GM19463 (cell line): ENCODE data around the gene DNAH9.

Experiments used
- ATAC-seq: cut with Tn5 transposase; IDR thresholded peaks from one replicate; pipeline ENCODE4 v1.9.1; 2021; ENCODE audit warnings: mild to moderate bottlenecking, moderate library complexity; ENCODE audit not compliant: unreplicated experiment

Gene DNAH9

GRCh38 chr17:11825572-11826209, 227.4 kb downstream of the DNAH9 start:
- ATAC-seq, result no peak

DNA sequence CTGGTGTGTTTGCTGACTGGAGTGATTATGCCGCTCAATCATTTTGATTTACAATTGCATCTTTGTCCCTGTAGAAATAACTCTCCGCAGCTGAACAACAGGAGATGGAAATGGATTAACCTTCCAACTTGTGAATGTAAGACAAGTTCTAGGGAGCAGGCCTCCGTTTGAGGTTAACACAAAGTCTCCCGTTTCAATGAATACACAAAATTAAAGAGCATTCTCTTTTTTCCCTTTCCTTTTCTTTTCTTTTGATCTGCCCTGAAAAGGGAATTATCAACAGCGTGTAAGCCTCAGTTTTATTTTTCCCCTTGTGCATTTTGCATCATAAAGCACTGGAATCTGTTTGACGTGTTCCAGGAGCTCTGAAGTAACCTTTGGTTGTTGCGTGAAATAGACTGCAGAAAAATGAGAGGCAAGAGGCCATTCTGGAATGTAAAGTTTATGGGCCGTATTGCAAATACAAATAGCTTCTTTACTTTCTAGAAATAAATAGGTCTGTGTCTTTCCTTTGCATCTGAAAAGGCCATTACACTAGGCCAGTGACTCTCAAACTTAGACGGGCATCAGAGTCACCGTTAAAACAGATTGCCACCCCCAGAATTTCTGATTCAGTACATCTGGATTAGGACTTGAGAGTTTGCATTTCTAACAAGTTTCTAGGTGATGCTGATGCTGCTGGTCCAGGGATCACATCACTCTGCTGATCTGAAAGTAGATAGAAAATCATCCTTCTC, 234.3 kb downstream of the DNAH9 start:
- ATAC-seq, result no peak

GRCh38 chr17:11836508-11836907, 238.2 kb downstream of the DNAH9 start:
- ATAC-seq, result no peak

- ATAC-seq, result no peak
These were observed 241.8 kb downstream of the DNAH9 start for GRCh38 chr17:11840052-11840451.

- ATAC-seq, result no peak
These were observed 242.6 kb downstream of the DNAH9 start for GRCh38 chr17:11840831-11841230.

DNA sequence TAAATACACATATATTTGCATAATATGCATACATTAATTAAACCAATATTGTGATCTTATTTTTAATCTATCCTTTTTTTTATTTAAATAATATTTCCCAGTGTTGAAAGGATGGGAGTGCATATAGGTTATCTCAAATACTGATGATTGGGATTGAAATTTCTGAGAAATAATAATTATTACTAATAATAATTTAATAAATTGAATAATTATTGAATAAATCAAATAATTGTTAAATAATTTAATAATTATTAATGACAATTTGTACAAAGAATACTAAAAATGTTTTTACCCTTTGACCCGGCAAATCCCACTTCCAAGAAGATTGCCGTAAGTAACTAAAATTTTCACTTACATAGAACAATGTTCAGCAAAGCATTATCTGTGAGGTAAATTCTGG, 250.1 kb downstream of the DNAH9 start:
- no peak for ATAC-seq

DNA sequence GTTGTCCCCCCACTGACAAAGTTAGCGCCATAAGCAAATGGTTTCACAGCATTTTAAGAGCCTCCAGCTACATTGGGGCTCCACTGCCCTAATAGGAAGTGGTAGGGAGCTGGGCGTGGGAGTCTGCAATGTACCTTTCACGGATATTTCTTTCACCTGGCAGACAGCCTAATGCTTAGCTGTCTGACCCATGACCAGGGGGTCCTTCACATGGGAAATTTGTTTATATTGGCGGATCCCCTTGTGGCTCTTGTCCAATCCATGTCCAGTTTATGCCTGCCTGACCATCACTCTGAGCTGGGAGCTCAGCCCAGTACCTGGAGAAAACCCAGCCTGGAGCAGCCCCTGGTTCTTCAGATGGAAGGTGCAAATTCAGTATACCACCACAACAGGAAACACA, 254.0 kb downstream of the DNAH9 start:
- ATAC-seq, result no peak

GRCh38 chr17:11852912-11853311, 254.6 kb downstream of the DNAH9 start:
- ATAC-seq, result no peak

DNA sequence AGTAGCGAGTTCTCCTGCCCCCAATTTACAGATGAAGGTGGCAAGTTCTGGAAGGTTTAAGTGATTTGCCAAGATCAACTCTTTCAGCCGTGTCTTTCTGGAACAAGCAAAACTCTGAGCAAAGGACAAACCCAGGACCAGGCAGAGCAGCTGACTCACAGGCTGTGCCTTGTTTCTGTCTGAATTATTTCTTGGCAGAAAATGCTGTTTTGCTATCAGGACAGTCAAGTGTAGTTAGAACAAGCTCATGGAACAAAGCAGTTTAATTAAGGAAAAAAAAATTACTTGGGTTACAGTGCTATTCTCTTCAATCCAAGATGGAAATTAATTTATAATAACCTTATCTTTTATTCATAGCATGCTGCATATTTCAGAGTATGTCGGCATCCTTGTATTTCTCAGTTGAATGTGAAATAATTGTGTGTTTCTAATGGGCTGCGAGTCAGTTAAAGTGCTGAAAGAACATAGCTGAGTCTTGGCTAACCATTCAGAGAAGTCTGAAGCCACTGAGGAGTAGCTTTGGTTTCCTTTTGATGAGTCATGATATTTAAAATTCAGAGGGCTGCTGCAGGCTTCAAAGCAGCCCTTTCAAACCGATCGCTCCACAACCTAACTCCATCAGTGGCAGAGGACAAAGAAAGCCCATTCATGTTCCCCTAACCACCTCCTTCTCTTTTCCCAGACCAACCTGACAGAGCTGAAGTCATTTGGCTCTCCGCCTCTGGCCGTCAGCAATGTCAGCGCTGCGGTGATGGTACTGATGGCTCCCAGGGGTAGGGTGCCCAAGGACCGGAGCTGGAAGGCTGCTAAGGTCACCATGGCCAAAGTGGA, 255.3 kb downstream of the DNAH9 start:
- ATAC-seq, result no peak

- ATAC-seq, result no peak
These were observed 257.0 kb downstream of the DNAH9 start for GRCh38 chr17:11855306-11855705.

GRCh38 chr17:11857006-11857405, 258.7 kb downstream of the DNAH9 start:
- ATAC-seq, result no peak

GRCh38 chr17:11869680-11870394, 271.6 kb downstream of the DNAH9 start:
- no peak for ATAC-seq

DNA sequence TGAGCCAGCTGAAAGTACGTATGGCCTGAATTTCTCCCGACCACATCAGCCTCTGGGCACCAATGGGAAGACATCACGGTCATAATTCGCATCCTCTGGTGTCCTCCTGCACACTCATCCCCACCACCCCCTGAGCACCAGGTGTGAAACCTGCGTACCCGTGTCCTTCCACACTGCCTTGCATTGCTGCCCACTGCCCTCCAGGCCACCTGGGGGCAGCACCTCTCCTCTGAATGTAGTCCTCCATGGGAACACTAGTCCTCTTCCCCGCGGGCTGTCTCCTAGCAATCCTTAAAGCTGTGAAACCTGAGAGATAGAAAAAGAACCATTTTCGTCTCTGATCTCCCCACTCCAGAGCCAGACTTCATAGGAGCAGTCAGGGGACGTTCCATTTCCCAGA, 273.5 kb downstream of the DNAH9 start:
- no peak for ATAC-seq

DNA sequence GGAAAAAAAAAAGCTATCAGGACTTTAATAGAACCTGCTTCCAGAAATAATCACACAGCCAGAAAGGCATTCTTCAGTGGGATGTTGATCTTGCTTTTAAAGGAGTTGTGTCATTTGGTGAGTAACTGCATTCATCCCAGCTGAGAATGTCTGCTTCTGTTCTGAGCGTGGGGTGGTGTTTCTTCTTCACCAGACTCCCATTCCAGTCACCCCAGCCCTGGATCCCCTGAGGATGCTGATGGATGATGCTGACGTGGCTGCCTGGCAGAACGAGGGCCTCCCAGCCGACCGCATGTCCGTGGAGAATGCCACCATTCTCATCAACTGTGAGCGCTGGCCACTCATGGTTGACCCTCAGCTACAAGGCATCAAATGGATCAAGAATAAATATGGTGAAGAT, 276.5 kb downstream of the DNAH9 start:
- no peak for ATAC-seq

DNA sequence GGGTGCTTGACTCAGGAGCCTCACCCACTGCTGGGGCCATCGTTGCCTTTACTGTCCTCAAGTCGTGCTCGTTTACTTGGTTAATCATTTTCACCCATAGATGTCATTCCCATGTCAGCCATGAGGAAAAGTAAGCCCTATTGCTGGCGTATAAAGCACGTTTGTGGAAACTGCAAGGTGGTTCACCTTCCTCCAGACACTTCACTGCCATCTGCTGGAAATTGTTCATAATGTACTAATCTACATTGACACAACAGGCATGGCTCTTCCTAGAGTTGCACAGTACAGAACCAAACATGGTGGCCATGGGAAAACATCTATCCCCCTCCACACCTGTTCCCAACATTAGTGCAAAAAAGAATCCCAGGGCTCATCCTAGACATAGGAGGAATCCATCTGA, 282.4 kb downstream of the DNAH9 start:
- ATAC-seq, result no peak

- no peak for ATAC-seq
These were observed 284.4 kb downstream of the DNAH9 start for GRCh38 chr17:11882716-11883115.

DNA sequence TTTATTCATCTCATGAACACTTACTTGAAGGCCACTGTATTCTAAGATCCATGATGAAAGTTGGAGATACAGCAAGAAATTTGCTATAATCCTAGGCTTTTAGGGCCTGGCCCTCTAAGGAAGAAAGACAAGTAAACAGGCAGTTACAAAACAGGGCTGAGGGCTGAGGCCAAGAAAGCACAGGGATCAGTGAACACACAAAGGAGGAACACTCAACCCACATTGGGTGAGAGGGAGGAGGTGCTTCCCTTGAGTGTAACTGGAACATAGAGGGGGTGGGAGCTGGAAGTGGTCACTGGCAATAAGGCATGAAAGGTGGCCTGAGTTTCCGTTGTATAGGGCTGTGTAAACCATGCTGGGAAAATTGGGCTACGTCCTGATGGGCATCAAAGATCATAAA, 286.8 kb downstream of the DNAH9 start:
- ATAC-seq, result no peak

- no peak for ATAC-seq
These were observed 291.0 kb downstream of the DNAH9 start for GRCh38 chr17:11889266-11889665.

- no peak for ATAC-seq
These were observed 295.6 kb downstream of the DNAH9 start for GRCh38 chr17:11893862-11894261.

DNA sequence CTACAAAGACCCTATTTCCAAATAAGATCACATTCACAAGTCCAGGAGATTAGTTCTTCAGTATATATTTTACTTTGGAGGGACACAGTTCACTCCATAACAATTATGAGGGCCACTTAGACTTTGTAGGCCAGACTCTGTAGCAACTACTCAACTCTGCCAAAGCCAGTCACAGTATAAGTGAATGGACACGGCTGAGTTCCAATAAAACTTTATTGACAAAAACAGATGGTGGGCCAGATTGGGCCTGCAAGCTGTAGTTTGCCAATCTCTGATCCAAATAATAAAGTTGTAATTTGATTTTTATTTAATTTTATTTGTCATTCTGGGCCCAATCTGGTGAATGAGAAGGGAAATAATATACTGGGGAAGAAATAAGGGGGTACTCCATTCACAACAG, 297.9 kb downstream of the DNAH9 start:
- no peak for ATAC-seq

DNA sequence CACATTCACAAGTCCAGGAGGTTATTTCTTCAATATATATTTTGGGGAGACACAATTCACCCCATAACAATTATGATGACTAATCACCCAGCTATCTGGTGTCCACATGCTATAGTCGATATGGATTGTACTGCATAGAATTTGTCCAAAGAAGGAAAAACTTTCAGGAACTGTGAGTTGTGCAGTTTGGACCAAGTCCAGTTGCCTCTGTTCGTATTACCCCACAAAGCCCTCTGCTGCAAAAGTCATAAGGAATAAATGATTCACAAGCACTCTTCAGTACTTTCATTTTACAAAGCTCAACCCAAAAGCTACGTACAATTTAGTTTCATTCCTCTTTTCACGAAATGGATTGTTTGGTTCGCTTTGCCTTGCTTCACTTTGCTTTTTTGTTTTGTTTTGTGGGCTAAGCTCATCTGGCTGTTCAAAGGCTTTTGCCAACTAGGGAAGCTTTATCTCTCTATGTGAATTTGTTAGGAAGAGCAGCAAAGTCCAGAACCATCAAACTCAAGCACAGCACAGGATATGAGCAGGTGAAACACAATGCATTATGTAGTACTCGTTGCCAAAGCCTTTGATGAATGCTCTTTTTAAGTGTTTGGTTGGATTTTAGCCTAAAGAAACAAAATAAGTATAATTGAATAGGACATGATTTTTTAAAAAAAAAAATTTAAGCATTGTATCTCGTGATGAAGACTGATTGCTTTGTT, 300.4 kb downstream of the DNAH9 start:
- no peak for ATAC-seq
